ENCODE results near the gene NFATC2IP.
"Not testable (repeated sequence)": the region's sequence is repeated elsewhere in the genome, so short reads cannot be mapped to it uniquely, and the experiment has no call there.

NFATC2IP gene

GRCh38 chr16:28925386-28926228, 25.1 kb upstream of the NFATC2IP start:
- H3K9me2 ChIP-seq (replicated peaks; ENCODE audit: insufficient read depth, low read length) = no peaks in the 10 kb centered on the region
- DNase-seq = peak; percentile 67
- peak overlapping the region; percentile 81 for H2AFZ ChIP-seq (ENCODE audit: low read length)

DNA sequence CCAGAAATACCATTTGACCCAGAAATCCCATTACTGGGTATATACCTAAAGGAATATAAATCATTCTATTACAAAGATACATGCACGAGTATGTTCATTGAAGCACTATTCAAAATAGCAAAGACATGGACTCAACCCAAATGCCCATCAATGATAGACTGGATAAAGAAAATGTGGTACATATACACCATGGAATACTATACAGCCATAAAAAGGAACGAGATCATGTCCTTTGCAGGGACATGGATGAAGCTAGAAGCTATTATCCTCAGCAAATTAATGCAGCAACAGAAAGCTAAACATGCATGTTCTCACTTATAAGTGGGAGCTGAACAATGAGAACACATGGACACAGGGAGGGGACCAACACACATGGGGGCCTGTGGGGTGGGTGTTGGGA, 24.5 kb upstream of the NFATC2IP start:
- Histone ChIP-seq H3K79me2 (ENCODE audit: low read length) (peaks cover 18% of the 10 kb centered on the region), H3F3A (ENCODE audit: insufficient read depth, low read length) (peaks cover 21% of the 10 kb centered on the region), H3K4me1 (ENCODE audit: low read length) (peaks cover 16% of the 10 kb centered on the region), H3K4me2 (ENCODE audit: low read depth, low read length) (peak overlapping the region; percentile 97; the same call in 1 of the 2 replicates)
- H3K9me3 ChIP-seq (replicated peaks; ENCODE audit: insufficient read depth, low read length); H4K20me1 ChIP-seq (ENCODE audit: insufficient read depth, low read length); H3K27ac ChIP-seq (ENCODE audit: low read length); DNase-seq; H3K9ac ChIP-seq (ENCODE audit: low read length); H2AFZ ChIP-seq (ENCODE audit: low read length); H3K4me3 ChIP-seq (ENCODE audit: low read length); H3K27me3 ChIP-seq (replicated peaks; ENCODE audit: insufficient read depth, low read length); H3K9me2 ChIP-seq (replicated peaks; ENCODE audit: insufficient read depth, low read length); H3K36me3 ChIP-seq (replicated peaks; ENCODE audit: insufficient read depth, low read length): not testable (repeated sequence)

More at GRCh38 chr16:28925386-28926228, 25.1 kb upstream of the NFATC2IP start:
- Histone ChIP-seq H3K27ac (ENCODE audit: low read length) (peak overlapping the region; percentile 93), H4K20me1 (ENCODE audit: insufficient read depth, low read length) (no peaks in the 10 kb centered on the region), H3K9me3 (replicated peaks; ENCODE audit: insufficient read depth, low read length) (no peaks in the 10 kb centered on the region), H3F3A (ENCODE audit: insufficient read depth, low read length) (peaks cover 21% of the 10 kb centered on the region), H3K4me3 (ENCODE audit: low read length) (peak overlapping the region; percentile 87), H3K4me2 (ENCODE audit: low read depth, low read length) (peak overlapping the region; percentile 97), H3K27me3 (replicated peaks; ENCODE audit: insufficient read depth, low read length) (no peaks in the 10 kb centered on the region), H3K9ac (ENCODE audit: low read length) (peak overlapping the region; percentile 95), H3K79me2 (ENCODE audit: low read length) (peaks cover 21% of the 10 kb centered on the region), H3K36me3 (replicated peaks; ENCODE audit: insufficient read depth, low read length) (peaks cover 3% of the 10 kb centered on the region; the same call in 1 of the 2 replicates), H3K4me1 (ENCODE audit: low read length) (peaks cover 16% of the 10 kb centered on the region)
- TF ChIP-seq, protein P1, sequence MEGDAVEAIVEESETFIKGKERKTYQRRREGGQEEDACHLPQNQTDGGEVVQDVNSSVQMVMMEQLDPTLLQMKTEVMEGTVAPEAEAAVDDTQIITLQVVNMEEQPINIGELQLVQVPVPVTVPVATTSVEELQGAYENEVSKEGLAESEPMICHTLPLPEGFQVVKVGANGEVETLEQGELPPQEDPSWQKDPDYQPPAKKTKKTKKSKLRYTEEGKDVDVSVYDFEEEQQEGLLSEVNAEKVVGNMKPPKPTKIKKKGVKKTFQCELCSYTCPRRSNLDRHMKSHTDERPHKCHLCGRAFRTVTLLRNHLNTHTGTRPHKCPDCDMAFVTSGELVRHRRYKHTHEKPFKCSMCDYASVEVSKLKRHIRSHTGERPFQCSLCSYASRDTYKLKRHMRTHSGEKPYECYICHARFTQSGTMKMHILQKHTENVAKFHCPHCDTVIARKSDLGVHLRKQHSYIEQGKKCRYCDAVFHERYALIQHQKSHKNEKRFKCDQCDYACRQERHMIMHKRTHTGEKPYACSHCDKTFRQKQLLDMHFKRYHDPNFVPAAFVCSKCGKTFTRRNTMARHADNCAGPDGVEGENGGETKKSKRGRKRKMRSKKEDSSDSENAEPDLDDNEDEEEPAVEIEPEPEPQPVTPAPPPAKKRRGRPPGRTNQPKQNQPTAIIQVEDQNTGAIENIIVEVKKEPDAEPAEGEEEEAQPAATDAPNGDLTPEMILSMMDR (IDR thresholded peaks at IDR 0.05; ENCODE audit: low read length) = no peak
- TF ChIP-seq EZH2phosphoT487 (IDR thresholded peaks at IDR 0.05; ENCODE audit: low read length) (no peak), EZH2 (optimal IDR thresholded peaks at IDR 0.05; ENCODE audit: low read depth, low read length) (no peak)

GRCh38 chr16:28927815-28928214, 22.9 kb upstream of the NFATC2IP start:
- H3K27me3 ChIP-seq (replicated peaks; ENCODE audit: insufficient read depth, low read length) = no peaks in the 10 kb centered on the region
- no peaks in the 10 kb centered on the region for H3K9me3 ChIP-seq (replicated peaks; ENCODE audit: insufficient read depth, low read length)
- H3K79me2 ChIP-seq (ENCODE audit: low read length) = peaks cover 10% of the 10 kb centered on the region
- no peak for DNase-seq
- peaks cover 16% of the 10 kb centered on the region for H3K4me1 ChIP-seq (ENCODE audit: low read length)
- H3K4me2 ChIP-seq (ENCODE audit: low read depth, low read length) = no peak overlapping the region
- no peak overlapping the region for H2AFZ ChIP-seq (ENCODE audit: low read length)
- no peak overlapping the region for H3K27ac ChIP-seq (ENCODE audit: low read length)
- H3K9ac ChIP-seq (ENCODE audit: low read length) = no peak overlapping the region
- H3K36me3 ChIP-seq (replicated peaks; ENCODE audit: insufficient read depth, low read length) = peaks cover 2% of the 10 kb centered on the region; the same call in 1 of the 2 replicates
- H4K20me1 ChIP-seq (ENCODE audit: insufficient read depth, low read length) = no peaks in the 10 kb centered on the region
- H3F3A ChIP-seq (ENCODE audit: insufficient read depth, low read length) = peaks cover 21% of the 10 kb centered on the region
- H3K4me3 ChIP-seq (ENCODE audit: low read length) = no peak overlapping the region
- no peak for TF ChIP-seq EZH2phosphoT487 (IDR thresholded peaks at IDR 0.05; ENCODE audit: low read length)
- TF ChIP-seq EZH2 (optimal IDR thresholded peaks at IDR 0.05; ENCODE audit: low read depth, low read length) = no peak
- TF ChIP-seq, protein P1 (IDR thresholded peaks at IDR 0.05; ENCODE audit: low read length) = no peak
- no peaks in the 10 kb centered on the region for H3K9me2 ChIP-seq (replicated peaks; ENCODE audit: insufficient read depth, low read length)

- Histone ChIP-seq H3K36me3 (replicated peaks; ENCODE audit: insufficient read depth, low read length) (no peaks in the 10 kb centered on the region), H2AFZ (ENCODE audit: low read length) (no peak overlapping the region), H3K4me3 (ENCODE audit: low read length) (no peak overlapping the region), H3K4me2 (ENCODE audit: low read depth, low read length) (no peak overlapping the region), H3K27me3 (replicated peaks; ENCODE audit: insufficient read depth, low read length) (no peaks in the 10 kb centered on the region), H3K9me3 (replicated peaks; ENCODE audit: insufficient read depth, low read length) (no peaks in the 10 kb centered on the region), H3F3A (ENCODE audit: insufficient read depth, low read length) (peaks cover 6% of the 10 kb centered on the region; the same call in 1 of the 2 replicates), H4K20me1 (ENCODE audit: insufficient read depth, low read length) (no peaks in the 10 kb centered on the region), H3K9ac (ENCODE audit: low read length) (no peak overlapping the region), H3K4me1 (ENCODE audit: low read length) (no peaks in the 10 kb centered on the region), H3K9me2 (replicated peaks; ENCODE audit: insufficient read depth, low read length) (no peaks in the 10 kb centered on the region), H3K27ac (ENCODE audit: low read length) (no peak overlapping the region), H3K79me2 (ENCODE audit: low read length) (no peaks in the 10 kb centered on the region)
- DNase-seq = no peak
- TF ChIP-seq EZH2phosphoT487 (IDR thresholded peaks at IDR 0.05; ENCODE audit: low read length) (no peak), EZH2 (optimal IDR thresholded peaks at IDR 0.05; ENCODE audit: low read depth, low read length) (no peak)
- TF ChIP-seq, protein P1 (IDR thresholded peaks at IDR 0.05; ENCODE audit: low read length) = no peak
These were observed 20.5 kb upstream of the NFATC2IP start for GRCh38 chr16:28930203-28930602.

All from MM.1S (cell line).